ENCODE data around the gene CNTNAP2.
"Not testable (repeated sequence)": the region's sequence is repeated elsewhere in the genome, so short reads cannot be mapped to it uniquely, and the experiment has no call there.

Gene CNTNAP2

GRCh38 chr7:146242661-146243060 lies 126.1 kb downstream of the CNTNAP2 start:
- H3K9me2 ChIP-seq (replicated peaks; ENCODE audit: insufficient read depth, low read length) = no peaks in the 10 kb centered on the region
- no peak overlapping the region for H3K4me3 ChIP-seq (ENCODE audit: insufficient read depth, low read length, poor library complexity, severe bottlenecking)
- H3K27ac ChIP-seq (ENCODE audit: low read depth, low read length) = no peak overlapping the region
- H3K27me3 ChIP-seq (ENCODE audit: low read length) = no peaks in the 10 kb centered on the region
- no peaks in the 10 kb centered on the region for H4K20me1 ChIP-seq (ENCODE audit: low read depth, low read length)
- no peaks in the 10 kb centered on the region for H3K36me3 ChIP-seq (ENCODE audit: low read length)
- TF ChIP-seq EZH2phosphoT487 (conservative IDR thresholded peaks at IDR 0.05; ENCODE audit: low read length) = no peak
- TF ChIP-seq, protein P1, sequence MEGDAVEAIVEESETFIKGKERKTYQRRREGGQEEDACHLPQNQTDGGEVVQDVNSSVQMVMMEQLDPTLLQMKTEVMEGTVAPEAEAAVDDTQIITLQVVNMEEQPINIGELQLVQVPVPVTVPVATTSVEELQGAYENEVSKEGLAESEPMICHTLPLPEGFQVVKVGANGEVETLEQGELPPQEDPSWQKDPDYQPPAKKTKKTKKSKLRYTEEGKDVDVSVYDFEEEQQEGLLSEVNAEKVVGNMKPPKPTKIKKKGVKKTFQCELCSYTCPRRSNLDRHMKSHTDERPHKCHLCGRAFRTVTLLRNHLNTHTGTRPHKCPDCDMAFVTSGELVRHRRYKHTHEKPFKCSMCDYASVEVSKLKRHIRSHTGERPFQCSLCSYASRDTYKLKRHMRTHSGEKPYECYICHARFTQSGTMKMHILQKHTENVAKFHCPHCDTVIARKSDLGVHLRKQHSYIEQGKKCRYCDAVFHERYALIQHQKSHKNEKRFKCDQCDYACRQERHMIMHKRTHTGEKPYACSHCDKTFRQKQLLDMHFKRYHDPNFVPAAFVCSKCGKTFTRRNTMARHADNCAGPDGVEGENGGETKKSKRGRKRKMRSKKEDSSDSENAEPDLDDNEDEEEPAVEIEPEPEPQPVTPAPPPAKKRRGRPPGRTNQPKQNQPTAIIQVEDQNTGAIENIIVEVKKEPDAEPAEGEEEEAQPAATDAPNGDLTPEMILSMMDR (IDR thresholded peaks at IDR 0.05; ENCODE audit: insufficient read depth, low read length, poor library complexity, severe bottlenecking) = no peak
- H2AFZ ChIP-seq (ENCODE audit: low read depth, low read length, severe bottlenecking) = no peak overlapping the region
- no peaks in the 10 kb centered on the region for H3F3A ChIP-seq (ENCODE audit: insufficient read depth)
- H3K4me2 ChIP-seq (ENCODE audit: low read depth, low read length, poor library complexity, severe bottlenecking) = no peak overlapping the region
- no peaks in the 10 kb centered on the region for H3K9me3 ChIP-seq (ENCODE audit: insufficient read depth, low read length)
- no peaks in the 10 kb centered on the region for H3K79me2 ChIP-seq (ENCODE audit: insufficient read depth, low read length)
- H3K9ac ChIP-seq (ENCODE audit: low read length) = no peak overlapping the region

DNA sequence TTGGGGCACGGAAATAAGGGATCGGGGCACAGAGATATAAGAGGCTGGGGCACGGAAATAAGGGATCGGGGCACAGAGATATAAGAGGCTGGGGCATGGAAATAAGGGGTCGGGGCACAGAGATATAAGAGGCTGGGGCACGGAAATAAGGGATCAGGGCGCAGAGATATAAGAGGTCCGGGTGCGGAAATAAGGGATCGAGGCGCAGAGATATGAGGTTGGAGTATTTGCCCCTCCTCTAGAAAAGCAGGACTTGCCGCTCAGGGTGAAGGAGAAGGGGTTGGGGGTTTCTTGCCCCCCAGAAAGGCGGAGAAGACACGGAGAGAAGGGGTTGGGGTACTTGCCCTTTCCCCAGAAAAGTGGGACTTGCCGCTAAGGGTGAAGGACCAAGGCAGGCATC lies 131.4 kb downstream of the CNTNAP2 start:
- H3F3A ChIP-seq (ENCODE audit: insufficient read depth); H3K4me2 ChIP-seq (ENCODE audit: low read depth, low read length, poor library complexity, severe bottlenecking); H3K36me3 ChIP-seq (ENCODE audit: low read length); H3K9ac ChIP-seq (ENCODE audit: low read length); H3K27me3 ChIP-seq (ENCODE audit: low read length); H4K20me1 ChIP-seq (ENCODE audit: low read depth, low read length); H3K9me2 ChIP-seq (replicated peaks; ENCODE audit: insufficient read depth, low read length); H3K9me3 ChIP-seq (ENCODE audit: insufficient read depth, low read length); H3K79me2 ChIP-seq (ENCODE audit: insufficient read depth, low read length); H3K4me3 ChIP-seq (ENCODE audit: insufficient read depth, low read length, poor library complexity, severe bottlenecking); H3K27ac ChIP-seq (ENCODE audit: low read depth, low read length); H2AFZ ChIP-seq (ENCODE audit: low read depth, low read length, severe bottlenecking): not testable (repeated sequence)

GRCh38 chr7:146248744-146249143 lies 132.1 kb downstream of the CNTNAP2 start:
- H3K4me2 ChIP-seq (ENCODE audit: low read depth, low read length, poor library complexity, severe bottlenecking); H2AFZ ChIP-seq (ENCODE audit: low read depth, low read length, severe bottlenecking); H3K9me3 ChIP-seq (ENCODE audit: insufficient read depth, low read length); H3F3A ChIP-seq (ENCODE audit: insufficient read depth); H4K20me1 ChIP-seq (ENCODE audit: low read depth, low read length); H3K27ac ChIP-seq (ENCODE audit: low read depth, low read length); H3K4me3 ChIP-seq (ENCODE audit: insufficient read depth, low read length, poor library complexity, severe bottlenecking); H3K79me2 ChIP-seq (ENCODE audit: insufficient read depth, low read length); H3K27me3 ChIP-seq (ENCODE audit: low read length); H3K9ac ChIP-seq (ENCODE audit: low read length); H3K36me3 ChIP-seq (ENCODE audit: low read length); H3K9me2 ChIP-seq (replicated peaks; ENCODE audit: insufficient read depth, low read length): not testable (repeated sequence)

DNA sequence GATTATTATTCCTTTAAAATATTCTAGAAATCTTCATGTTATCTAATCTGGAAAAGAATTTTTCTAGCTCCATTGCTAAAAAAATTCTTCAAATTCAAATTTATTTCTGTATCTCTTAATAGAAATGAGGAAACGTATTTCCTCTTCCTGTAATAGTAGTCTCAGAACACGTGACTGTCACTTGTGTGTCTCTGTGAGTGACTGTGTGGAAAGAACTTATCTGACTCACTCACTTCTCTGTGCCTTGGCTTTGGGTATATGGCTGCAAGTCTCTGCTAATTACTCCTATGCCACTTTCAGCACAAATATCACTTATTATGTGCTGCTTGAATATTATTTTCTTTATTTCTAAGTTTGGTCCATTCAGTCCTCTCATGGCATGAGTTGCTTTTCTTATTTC lies 132.7 kb downstream of the CNTNAP2 start:
- H4K20me1 ChIP-seq (ENCODE audit: low read depth, low read length) = no peaks in the 10 kb centered on the region
- no peak for TF ChIP-seq EZH2phosphoT487 (conservative IDR thresholded peaks at IDR 0.05; ENCODE audit: low read length)
- TF ChIP-seq, protein P1 (IDR thresholded peaks at IDR 0.05; ENCODE audit: insufficient read depth, low read length, poor library complexity, severe bottlenecking) = no peak
- no peak overlapping the region for H3K4me3 ChIP-seq (ENCODE audit: insufficient read depth, low read length, poor library complexity, severe bottlenecking)
- H2AFZ ChIP-seq (ENCODE audit: low read depth, low read length, severe bottlenecking) = no peak overlapping the region
- no peaks in the 10 kb centered on the region for H3F3A ChIP-seq (ENCODE audit: insufficient read depth)
- no peaks in the 10 kb centered on the region; the same call in 1 of the 2 replicates for H3K9me2 ChIP-seq (replicated peaks; ENCODE audit: insufficient read depth, low read length)
- H3K79me2 ChIP-seq (ENCODE audit: insufficient read depth, low read length) = no peaks in the 10 kb centered on the region
- no peak overlapping the region for H3K4me2 ChIP-seq (ENCODE audit: low read depth, low read length, poor library complexity, severe bottlenecking)
- H3K27ac ChIP-seq (ENCODE audit: low read depth, low read length) = no peak overlapping the region
- H3K27me3 ChIP-seq (ENCODE audit: low read length) = no peaks in the 10 kb centered on the region
- no peaks in the 10 kb centered on the region for H3K36me3 ChIP-seq (ENCODE audit: low read length)
- H3K9me3 ChIP-seq (ENCODE audit: insufficient read depth, low read length) = no peaks in the 10 kb centered on the region
- no peak overlapping the region for H3K9ac ChIP-seq (ENCODE audit: low read length)
